Mucosa of descending colon (tissue), 3 donors: ENCODE measurements around the gene SPOCK1. TPM values are rescaled to one million over a fixed set of nuclear protein-coding genes. Genes with fewer than 3 reads are reported as not detected.

ENCODE experiments used
- ATAC-seq: fragments of 200-7000 bp; cut with Tn5 transposase; one replicate; pipeline ENCODE4 v1.9.1; 2020; ENCODE audit warnings: mild to moderate bottlenecking, moderate library complexity
- DNase-seq, 3 donors: peaks; one replicate each; pipeline ENCODE4 v3.0.0-alpha.2; 2020
- H3K36me3 ChIP-seq: fragments of 200-600 bp; one replicate; pipeline ENCODE4 v1.8.0; 2021; ENCODE audit warnings: low read depth, mild to moderate bottlenecking
- H3K4me1 ChIP-seq: fragments of 200-600 bp; one replicate; pipeline ENCODE4 v1.8.0; 2021; ENCODE audit warnings: low read depth, mild to moderate bottlenecking
- H3K4me3 ChIP-seq: fragments of 200-600 bp; one replicate; pipeline ENCODE4 v1.8.0; 2021; ENCODE audit warnings: mild to moderate bottlenecking
- H3K9me3 ChIP-seq: fragments of 200-600 bp; one replicate; pipeline ENCODE4 v1.8.0; 2021; ENCODE audit warnings: mild to moderate bottlenecking
- CTCF ChIP-seq: fragments of 200-600 bp; IDR thresholded peaks from one replicate; pipeline ENCODE4 v1.8.0; 2022; ENCODE audit warnings: antibody characterized with exemption, mild to moderate bottlenecking
- intact Hi-C, 2 donors: fragments of 100-400 bp; cut with DNase I in 1 of 2; cut with micrococcal nuclease in 1 of 2; formaldehyde crosslinking; loops; one replicate each; pipeline versions ENCODE4 v1.11.0 to v1.11.1; 2022; cut with DNase I, micrococcal nuclease
- total RNA-seq, 3 donors: library from RNA; stranded (reverse); fragmentation: NEBNext Ultra II Directional in 2 of 3; extraction: Animal tissue kit (Norgen Biotek cat#: 25700) in 2 of 3; gene quantifications; one replicate each; pipeline versions ENCODE4 v1.2.1 to v1.2.4, GENCODE V29; 2021 to 2023
- donor health status: DM: no; HTN: no; CAD: no; lungs with moderate emphysema.
- donor health status: DM: no; HTN: no; CAD: no.
- donor health status: DM: no; HTN: yes; CAD: no.

The SPOCK1 gene
- total RNA-seq, 3 donors from 2014 or later: 1.8 to 55.5 (median 7.9) TPM

DNA sequence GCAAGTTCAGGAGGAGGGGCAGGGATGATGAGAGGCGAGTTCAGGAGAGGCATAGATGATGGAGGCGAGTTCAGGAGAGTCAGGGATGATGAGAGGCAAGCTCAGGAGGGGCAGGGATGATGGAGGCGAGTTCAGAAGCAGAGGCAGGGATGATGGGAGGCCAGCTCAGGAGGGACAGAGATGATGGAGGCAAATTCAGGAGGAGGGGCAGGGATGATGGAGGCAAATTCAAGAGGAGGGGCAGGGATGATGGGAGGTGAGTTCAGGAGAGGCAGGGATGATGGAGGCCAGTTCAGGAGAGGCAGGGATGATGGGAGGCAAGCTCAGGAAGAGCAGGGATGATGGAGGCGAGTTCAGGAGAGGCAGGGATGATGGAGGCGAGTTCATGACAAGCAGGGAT lies 17.8 kb upstream of the SPOCK1 start:
- Histone ChIP-seq H3K9me3 (no peaks in the 10 kb centered on the region), H3K36me3 (no peaks in the 10 kb centered on the region), H3K4me1 (no peaks in the 10 kb centered on the region), H3K4me3 (no peak overlapping the region)
- TF ChIP-seq CTCF: no peak
- intact Hi-C loops: no loop called here
- ATAC-seq: no peak
- DNase-seq: no peak

- intact Hi-C loops: no loop called here
- ATAC-seq (no peak), DNase-seq (no peak)
- TF ChIP-seq CTCF: no peak
- Histone ChIP-seq H3K36me3 (no peaks in the 10 kb centered on the region), H3K9me3 (no peaks in the 10 kb centered on the region), H3K4me3 (no peak overlapping the region), H3K4me1 (no peaks in the 10 kb centered on the region)
Observed at GRCh38 chr5:137516251-137516797, 17.2 kb upstream of the SPOCK1 start.

GRCh38 chr5:137515238-137515637 lies 16.1 kb upstream of the SPOCK1 start:
- no peak for TF ChIP-seq CTCF
- intact Hi-C loops: no loop called here
- H3K9me3 ChIP-seq: no peaks in the 10 kb centered on the region
- ATAC-seq (no peak), DNase-seq (no peak)
- H3K4me3 ChIP-seq: no peak overlapping the region
- H3K4me1 ChIP-seq: no peaks in the 10 kb centered on the region
- H3K36me3 ChIP-seq: no peaks in the 10 kb centered on the region

GRCh38 chr5:137510671-137511070 lies 11.5 kb upstream of the SPOCK1 start:
- ATAC-seq: no peak
- H3K36me3 ChIP-seq: no peaks in the 10 kb centered on the region
- DNase-seq: no peak

DNA sequence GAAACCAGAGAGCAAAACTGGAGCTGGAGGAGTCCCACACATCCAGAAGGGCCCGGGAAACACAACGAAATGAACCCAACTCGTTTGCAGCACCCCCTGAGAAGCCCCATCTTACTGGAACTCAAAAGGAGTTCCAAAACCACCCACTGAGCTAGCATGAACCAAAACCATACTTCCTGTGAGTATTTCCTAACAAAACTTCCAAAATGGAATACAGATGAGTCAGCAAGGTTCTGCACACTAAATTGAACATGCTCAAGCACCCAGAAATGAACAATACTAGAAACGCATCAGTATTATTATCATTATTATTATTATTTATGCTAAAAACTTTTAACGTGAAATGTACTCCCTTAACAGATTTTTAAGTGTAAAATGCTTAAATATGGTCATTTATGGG lies 8.0 kb upstream of the SPOCK1 start:
- intact Hi-C loops: no loop called here
- no peak for DNase-seq
- Histone ChIP-seq H3K36me3 (no peaks in the 10 kb centered on the region), H3K9me3 (no peaks in the 10 kb centered on the region), H3K4me3 (no peak overlapping the region), H3K4me1 (no peaks in the 10 kb centered on the region)
- TF ChIP-seq CTCF: no peak
- ATAC-seq: no peak

More at GRCh38 chr5:137510671-137511070, 11.5 kb upstream of the SPOCK1 start:
- no peak overlapping the region for H3K4me3 ChIP-seq
- intact Hi-C loops: no loop called here
- no peak for TF ChIP-seq CTCF
- no peaks in the 10 kb centered on the region for H3K9me3 ChIP-seq
- no peaks in the 10 kb centered on the region for H3K4me1 ChIP-seq

DNA sequence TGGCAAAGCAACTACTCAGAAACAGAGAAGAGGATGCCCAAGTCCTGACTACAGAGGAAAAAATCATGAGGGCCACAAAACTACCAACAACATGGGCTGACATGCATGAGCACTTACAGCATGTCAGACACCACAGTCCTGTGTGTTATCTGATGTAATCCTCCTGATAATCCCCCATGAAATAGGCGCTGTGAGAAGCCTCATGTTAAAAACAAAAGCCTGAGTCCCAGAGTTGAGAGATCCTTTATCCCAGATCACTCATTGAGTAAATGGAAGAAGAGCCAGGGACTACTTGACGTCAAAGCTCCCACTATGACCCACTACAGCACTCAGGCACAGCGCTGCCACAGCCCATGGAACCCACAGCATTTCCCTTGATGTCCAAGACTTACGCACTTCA lies 7.2 kb upstream of the SPOCK1 start:
- DNase-seq: no peak
- no peak for TF ChIP-seq CTCF
- intact Hi-C loops: no loop called here
- no peak overlapping the region for H3K4me3 ChIP-seq
- no peaks in the 10 kb centered on the region for H3K4me1 ChIP-seq
- no peak for ATAC-seq
- H3K36me3 ChIP-seq: no peaks in the 10 kb centered on the region
- H3K9me3 ChIP-seq: no peaks in the 10 kb centered on the region
